Pulmonary artery endothelial cell (primary cell): Measurements from ENCODE around the gene PCSK6. TPM values are rescaled to one million over a fixed set of nuclear protein-coding genes. Genes with fewer than 3 reads are reported as not detected.

Experiments used
- DNase-seq: peaks from one replicate; pipeline ENCODE4 v3.0.0-alpha.2; 2011; ENCODE audit warnings: low read depth, low spot score
- total RNA-seq: library from RNA; depleted of rRNA; stranded (reverse); fragments of >200 nt; gene quantifications from 2 replicates; pipeline ENCODE4 v1.2.3, GENCODE V29; 2014

PCSK6 gene
- total RNA-seq, 1 donor from 2014 or later, result 0.26 TPM

DNA sequence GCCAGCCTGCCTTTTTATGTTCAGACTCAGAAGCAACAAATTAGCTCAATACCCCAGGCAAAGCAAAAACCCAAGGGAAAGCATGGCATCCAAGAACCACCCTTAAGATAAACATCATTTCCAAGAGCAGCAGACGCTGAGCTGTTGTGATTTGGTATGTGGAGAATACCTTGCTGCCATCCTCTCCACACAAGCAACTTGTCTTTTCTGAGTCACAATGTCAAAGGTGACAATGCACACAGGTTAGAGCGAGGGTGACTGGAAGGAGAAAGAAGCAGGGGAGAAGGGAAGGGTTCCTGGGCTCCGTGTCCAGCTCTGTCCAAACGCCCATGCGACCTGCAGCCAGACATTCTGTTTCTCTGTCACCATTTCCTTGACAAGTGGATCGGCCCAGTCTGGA lies 6.0 kb downstream of the PCSK6 start:
- DNase-seq, result no peak

- DNase-seq, result no peak
Measured at GRCh38 chr15:101482526-101483371, 6.8 kb downstream of the PCSK6 start.

- no peak for DNase-seq
Measured at GRCh38 chr15:101481917-101482525, 7.5 kb downstream of the PCSK6 start.

DNA sequence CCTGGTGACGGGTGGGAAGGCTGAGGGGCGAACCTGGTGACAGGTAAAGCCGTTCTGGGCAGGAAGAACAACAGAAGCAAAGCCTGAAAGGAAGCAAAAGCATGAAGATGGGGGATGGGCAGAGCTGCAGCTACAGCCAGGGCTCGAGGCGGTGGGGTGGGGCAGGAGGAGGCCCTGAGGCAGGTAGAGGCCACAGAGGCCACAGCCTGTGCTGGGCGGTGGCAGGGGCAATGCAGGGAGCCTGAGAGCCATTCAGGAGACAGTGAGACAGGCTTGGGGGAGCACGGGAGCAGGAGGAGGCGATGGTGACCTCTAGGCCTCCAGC lies 8.2 kb downstream of the PCSK6 start:
- no peak for DNase-seq

- no peak for DNase-seq
Measured at GRCh38 chr15:101480613-101481380, 8.7 kb downstream of the PCSK6 start.

GRCh38 chr15:101479851-101480612 lies 9.5 kb downstream of the PCSK6 start:
- no peak for DNase-seq

- no peak for DNase-seq
Measured at GRCh38 chr15:101479342-101479845, 10.1 kb downstream of the PCSK6 start.

DNA sequence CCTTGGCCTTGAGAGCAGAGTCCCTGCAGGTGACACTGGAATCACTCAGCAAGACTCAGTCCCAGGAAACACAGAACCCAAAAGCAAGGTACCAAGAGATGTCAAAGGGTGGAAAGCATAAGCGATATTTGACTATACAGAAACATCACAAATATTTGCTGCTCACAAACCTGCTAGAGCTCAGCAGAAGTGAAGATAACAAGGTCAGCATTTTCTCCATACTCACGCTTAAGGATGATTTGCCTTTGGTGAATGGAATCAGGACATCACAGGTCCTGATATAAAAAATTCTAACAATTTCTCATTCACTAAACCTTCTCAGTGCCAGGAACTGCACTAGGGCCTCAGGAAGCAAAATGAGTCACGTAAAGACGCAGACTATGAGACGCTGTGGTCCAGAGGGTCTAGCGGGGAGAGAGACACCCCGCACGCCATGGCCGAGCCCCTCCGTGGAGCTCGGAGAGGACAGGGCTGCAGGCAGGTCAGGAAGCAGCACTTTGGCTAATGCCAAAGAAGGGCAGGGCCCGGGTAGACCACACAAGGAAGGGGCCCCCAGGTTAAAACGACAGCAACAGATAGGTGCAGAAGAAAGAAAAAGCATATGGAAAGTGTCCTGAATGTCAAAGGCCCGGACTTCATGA lies 10.7 kb downstream of the PCSK6 start:
- DNase-seq, result no peak

DNA sequence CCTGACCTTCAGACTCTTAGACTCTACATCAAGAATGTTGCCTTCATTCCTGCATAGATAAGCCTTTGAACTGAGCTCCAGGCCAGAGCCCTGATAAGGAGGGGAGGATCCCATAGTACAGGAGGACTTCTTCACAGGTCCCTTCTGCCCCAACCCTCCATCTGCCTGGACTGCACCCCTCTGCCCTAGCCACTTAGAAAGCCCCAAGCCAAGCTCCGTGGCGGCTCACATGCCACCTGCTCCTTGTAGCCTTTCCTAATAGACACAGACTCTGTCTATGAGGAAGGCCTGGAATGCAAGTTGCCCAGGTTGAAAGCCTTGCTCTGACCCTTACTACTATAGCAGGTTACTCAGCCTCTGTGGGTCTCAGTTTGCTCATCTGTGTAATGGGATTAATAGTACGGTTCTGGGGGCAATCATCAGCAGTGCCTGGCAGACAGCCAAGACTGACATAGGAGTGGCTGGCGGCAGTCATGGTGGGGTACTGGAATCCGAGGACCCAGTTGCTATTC lies 11.6 kb downstream of the PCSK6 start:
- DNase-seq, result no peak

DNA sequence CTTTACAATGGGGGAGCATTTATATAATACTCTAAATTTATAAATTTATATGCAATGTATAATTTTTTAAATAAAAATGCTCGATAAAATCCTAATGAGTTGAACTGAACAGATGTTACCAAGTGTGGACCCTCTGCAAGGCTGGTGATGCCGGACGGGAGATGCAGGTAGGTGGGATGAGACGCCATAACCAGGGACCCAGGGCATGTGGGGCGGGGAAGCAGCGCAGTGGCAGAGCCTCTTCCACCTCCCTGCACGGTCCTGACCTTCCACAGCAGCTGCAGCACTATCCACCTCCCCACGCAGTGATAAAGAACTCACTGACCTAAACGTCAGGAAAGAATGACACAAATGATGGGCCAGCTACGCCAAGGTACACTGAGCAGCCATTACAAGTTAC lies 12.8 kb downstream of the PCSK6 start:
- no peak for DNase-seq

DNA sequence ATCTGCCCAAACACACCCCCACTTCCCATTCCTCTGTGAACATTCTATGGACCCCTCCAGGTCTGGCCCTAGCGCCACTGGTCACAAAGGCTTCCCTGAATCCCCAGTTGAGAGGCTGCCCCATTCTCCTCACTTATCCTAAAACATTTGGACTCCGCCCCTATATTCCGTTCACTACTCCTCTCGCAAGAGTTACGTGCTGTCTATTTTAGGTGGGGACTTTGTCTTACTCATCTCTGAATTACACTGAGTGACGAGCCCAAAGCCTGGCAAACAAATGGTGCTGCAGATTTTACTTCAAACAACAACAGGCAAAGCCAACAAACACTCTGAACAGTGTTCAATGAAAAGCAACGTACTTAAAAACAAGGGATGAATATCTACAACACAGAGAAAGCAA lies 14.5 kb downstream of the PCSK6 start:
- DNase-seq, result no peak

DNA sequence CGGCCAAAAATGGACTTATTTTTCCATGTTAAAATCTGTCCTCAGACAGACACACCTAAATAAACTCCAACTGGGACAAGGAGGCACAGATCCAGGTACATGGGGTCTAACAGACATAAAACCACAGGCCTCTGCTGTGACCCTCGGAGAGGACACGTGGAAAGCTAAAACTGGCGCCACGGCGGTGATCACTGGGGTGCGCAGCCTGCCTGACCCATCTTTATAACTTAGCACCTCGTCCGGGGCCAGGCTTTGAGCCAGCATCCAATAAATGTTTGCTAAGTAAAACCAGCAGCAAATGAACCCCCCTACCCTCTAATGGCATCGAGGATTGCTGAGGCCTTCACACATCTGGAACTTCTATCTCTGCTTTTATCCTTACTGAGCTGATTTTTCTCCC lies 15.3 kb downstream of the PCSK6 start:
- DNase-seq, result no peak

DNA sequence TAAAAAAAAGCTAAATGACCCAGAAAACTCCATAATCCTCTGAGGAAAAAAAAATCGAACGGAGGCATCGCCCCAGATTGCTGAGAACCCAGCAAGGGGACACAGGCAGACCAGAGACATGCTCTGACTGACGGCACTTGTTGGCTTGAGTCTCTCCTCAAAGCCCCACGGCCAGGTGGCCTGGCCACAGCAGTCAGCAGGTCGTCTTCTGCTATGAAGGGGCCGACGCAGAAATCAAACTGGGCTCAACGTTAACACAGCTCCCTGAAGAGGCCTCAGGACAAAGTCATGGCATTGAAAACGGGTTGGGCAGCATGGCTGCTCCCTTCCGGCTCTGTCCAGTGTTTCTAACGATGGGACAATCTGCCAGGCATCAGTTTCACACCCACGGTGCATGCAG lies 17.5 kb downstream of the PCSK6 start:
- DNase-seq, result no peak

GRCh38 chr15:101470548-101471239 lies 18.8 kb downstream of the PCSK6 start:
- DNase-seq, result no peak

GRCh38 chr15:101469520-101470288 lies 19.8 kb downstream of the PCSK6 start:
- DNase-seq, result no peak

GRCh38 chr15:101466188-101466587 lies 23.3 kb downstream of the PCSK6 start:
- no peak for DNase-seq

GRCh38 chr15:101464999-101465669 lies 24.4 kb downstream of the PCSK6 start:
- DNase-seq, result no peak

GRCh38 chr15:101464256-101464998 lies 25.1 kb downstream of the PCSK6 start:
- no peak for DNase-seq
